Sigmoid colon (tissue), 7 donors: ENCODE measurements around the gene PLCL1. TPM values are rescaled to one million over a fixed set of nuclear protein-coding genes. Genes with fewer than 3 reads are reported as not detected.

ENCODE experiments used
- DNase-seq: peaks from one replicate; pipeline ENCODE4 v3.0.0-alpha.2; 2019
- H3K27ac ChIP-seq, 4 donors: fragments of 200-600 bp; sonication (generic); one replicate each; pipeline ENCODE4 v1.5.1; 2016 to 2019; ENCODE audit warnings: mild to moderate bottlenecking in 1 of 4
- H3K27me3 ChIP-seq, 3 donors: fragments of 200-600 bp; sonication (generic); one replicate each; pipeline ENCODE4 v1.5.1; 2019; ENCODE audit warnings: mild to moderate bottlenecking in 1 of 3
- H3K36me3 ChIP-seq, 4 donors: fragments of 200-600 bp; sonication (generic); one replicate each; pipeline ENCODE4 v1.5.1; 2016 to 2019
- H3K4me1 ChIP-seq, 4 donors: fragments of 200-600 bp; sonication (generic); one replicate each; pipeline ENCODE4 v1.5.1; 2017 to 2019
- H3K4me3 ChIP-seq, 4 donors: fragments of 200-600 bp; sonication (generic); one replicate each; pipeline ENCODE4 v1.5.1; 2017 to 2019; ENCODE audit warnings: mild to moderate bottlenecking in 2 of 4, moderate library complexity in 1 of 4
- H3K9me3 ChIP-seq, 4 donors: fragments of 200-600 bp in 3 of 4; sonication (generic) in 3 of 4; one replicate each; pipeline versions ENCODE4 v1.5.1 to v1.6.1; 2013 to 2019
- EP300 ChIP-seq, 4 donors: sonication (generic); formaldehyde crosslinking; IDR thresholded peaks; one replicate each; pipeline ENCODE4 v1.6.1; 2017; ENCODE audit warnings: antibody characterized with exemption in 4 of 4
- POLR2A ChIP-seq, 2 donors: fragments of 450-650 bp; IDR thresholded peaks; one replicate each; pipeline ENCODE4 v1.6.1; 2016; ENCODE audit warnings: antibody characterized with exemption in 2 of 2, mild to moderate bottlenecking in 2 of 2, moderate library complexity in 2 of 2
- POLR2AphosphoS5 ChIP-seq, 4 donors: sonication (generic); formaldehyde crosslinking; IDR thresholded peaks; one replicate each; pipeline ENCODE4 v1.6.1; 2017; ENCODE audit warnings: antibody characterized with exemption in 4 of 4
- WGBS, 2 donors: extraction: QIAGEN DNeasy Blood & Tissue Kit; methylation state at CpG; one replicate each; pipeline ENCODE4 v1.1.7; 2013; 5-methylcytosine and 5-hydroxymethylcytosine counted together
- intact Hi-C: fragments of 100-400 bp; cut with DNase I; formaldehyde crosslinking; loops from one replicate; pipeline ENCODE4 v1.15.1; 2023
- polyA plus RNA-seq, 3 donors: library from polyadenylated mRNA; stranded (reverse); fragments of 200-250 nt; gene quantifications; one replicate each; pipeline ENCODE4 v1.2.3, GENCODE V29; 2013
- total RNA-seq, 4 donors: library from RNA; depleted of rRNA; stranded (reverse); fragments of >200 nt; gene quantifications; one replicate each; pipeline ENCODE4 v1.1.0, GENCODE V29; 2016
- TF ChIP-seq, protein P1 (sequence below), 4 experiments: fragments of 450-650 bp in 3 of 4; fragments of 200-600 bp in 1 of 4; IDR thresholded peaks; one replicate each; pipeline ENCODE4 v1.5.1; 2016 to 2019; ENCODE audit warnings: antibody characterized with exemption in 4 of 4, mild to moderate bottlenecking in 3 of 4, moderate library complexity in 2 of 4
- donor health status: healthy with polysubstance abuse.
- donor health status: Bipolar disorder and iron deficiency.
- donor health status: healthy.

The PLCL1 gene
- total and polyA plus RNA-seq, 7 donors = 0.69 to 20.0 (median 13.6) TPM

DNA sequence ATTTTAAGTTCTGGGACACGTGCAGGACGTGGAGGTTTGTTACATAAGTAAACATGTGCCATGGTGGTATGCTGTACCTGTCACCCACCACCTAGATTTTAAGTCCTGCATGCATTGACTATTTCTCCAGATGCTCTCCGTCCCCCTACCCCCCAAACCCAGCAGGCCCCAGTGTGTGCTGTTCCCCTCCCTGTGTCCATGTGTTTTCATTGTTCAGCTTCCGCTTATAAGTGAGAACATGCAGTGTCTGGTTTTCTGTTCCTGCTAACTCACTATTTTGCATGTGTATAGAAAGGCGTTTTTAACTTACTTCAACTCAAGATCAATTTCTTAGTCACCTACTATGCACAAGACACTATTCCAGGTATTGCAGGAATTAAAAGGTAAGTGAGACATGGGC is 128.0 kb downstream of the PLCL1 start:
- WGBS, 2 donors = 90% methylated on average over 5 of the region's 5 CpGs
- no peak overlapping the region for H3K4me3 ChIP-seq
- H3K36me3 ChIP-seq = no peaks in the 10 kb centered on the region
- no peaks in the 10 kb centered on the region for H3K27me3 ChIP-seq
- peaks cover 0 to 20% (median 0%) of the 10 kb centered on the region in 4 donors for H3K4me1 ChIP-seq
- intact Hi-C loops = no loop called here
- TF ChIP-seq EP300 (IDR thresholded peaks at IDR 0.05) (no peak), POLR2AphosphoS5 (IDR thresholded peaks at IDR 0.05) (no peak)
- TF ChIP-seq, protein P1, sequence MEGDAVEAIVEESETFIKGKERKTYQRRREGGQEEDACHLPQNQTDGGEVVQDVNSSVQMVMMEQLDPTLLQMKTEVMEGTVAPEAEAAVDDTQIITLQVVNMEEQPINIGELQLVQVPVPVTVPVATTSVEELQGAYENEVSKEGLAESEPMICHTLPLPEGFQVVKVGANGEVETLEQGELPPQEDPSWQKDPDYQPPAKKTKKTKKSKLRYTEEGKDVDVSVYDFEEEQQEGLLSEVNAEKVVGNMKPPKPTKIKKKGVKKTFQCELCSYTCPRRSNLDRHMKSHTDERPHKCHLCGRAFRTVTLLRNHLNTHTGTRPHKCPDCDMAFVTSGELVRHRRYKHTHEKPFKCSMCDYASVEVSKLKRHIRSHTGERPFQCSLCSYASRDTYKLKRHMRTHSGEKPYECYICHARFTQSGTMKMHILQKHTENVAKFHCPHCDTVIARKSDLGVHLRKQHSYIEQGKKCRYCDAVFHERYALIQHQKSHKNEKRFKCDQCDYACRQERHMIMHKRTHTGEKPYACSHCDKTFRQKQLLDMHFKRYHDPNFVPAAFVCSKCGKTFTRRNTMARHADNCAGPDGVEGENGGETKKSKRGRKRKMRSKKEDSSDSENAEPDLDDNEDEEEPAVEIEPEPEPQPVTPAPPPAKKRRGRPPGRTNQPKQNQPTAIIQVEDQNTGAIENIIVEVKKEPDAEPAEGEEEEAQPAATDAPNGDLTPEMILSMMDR (IDR thresholded peaks at IDR 0.05) = no peak
- DNase-seq = no peak
- no peaks in the 10 kb centered on the region for H3K9me3 ChIP-seq
- no peak overlapping the region for H3K27ac ChIP-seq

DNA sequence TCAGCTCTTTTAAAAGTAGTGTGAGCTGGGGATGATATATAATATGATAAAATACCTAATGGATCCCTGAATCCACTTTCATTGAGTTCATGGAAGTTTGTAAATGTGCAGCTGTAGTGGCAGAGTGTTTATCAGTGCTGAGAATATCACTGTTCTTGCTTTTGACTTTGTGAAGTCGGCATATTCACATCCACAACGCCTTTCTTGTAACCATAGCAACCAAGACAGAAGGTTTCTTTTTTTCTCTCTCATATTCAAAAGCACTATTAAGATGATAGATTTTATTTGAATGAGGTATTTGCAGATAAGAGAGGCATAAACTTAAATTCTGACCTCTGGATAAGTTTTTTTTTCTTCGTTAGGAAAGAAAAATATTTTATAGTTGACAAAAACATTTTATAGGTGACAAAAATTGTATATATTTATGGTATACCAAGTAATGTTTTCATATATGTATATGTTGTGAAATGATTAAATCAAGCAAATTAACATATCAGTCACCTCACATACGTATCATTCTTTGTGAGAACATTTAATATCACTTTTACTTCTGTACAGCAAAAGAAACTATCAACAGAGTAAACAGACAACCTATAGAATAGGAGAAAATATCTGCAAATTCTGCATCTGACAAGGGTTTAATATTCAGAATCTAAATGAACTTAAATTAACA is 130.0 kb downstream of the PLCL1 start:
- Histone ChIP-seq H3K9me3 (no peaks in the 10 kb centered on the region), H3K4me1 (peaks cover 0 to 6% (median 0%) of the 10 kb centered on the region in 4 donors), H3K36me3 (no peaks in the 10 kb centered on the region), H3K4me3 (no peak overlapping the region), H3K27ac (no peak overlapping the region), H3K27me3 (no peaks in the 10 kb centered on the region)
- intact Hi-C loops = no loop called here
- DNase-seq = no peak
- WGBS, 2 donors = 58 to 69% methylated on average over 4 of the region's 4 CpGs
- no peak for TF ChIP-seq EP300 (IDR thresholded peaks at IDR 0.05)
- no peak for TF ChIP-seq POLR2AphosphoS5 (IDR thresholded peaks at IDR 0.05)

DNA sequence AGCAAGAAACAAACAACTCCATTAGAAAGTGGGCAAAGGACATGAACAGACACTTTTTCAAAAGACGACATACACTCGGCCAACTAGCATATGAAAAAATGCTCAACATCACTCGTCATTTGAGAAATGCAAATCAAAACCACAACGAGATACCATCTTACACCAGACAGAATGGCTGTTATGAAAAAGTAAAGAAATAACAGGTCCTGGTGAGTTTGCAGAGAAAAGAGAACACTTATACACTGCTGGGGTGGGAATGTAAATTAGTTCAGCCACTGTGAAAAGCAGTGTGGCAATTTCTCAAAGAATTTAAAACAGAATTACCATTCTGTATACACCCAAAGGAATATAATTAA is 130.5 kb downstream of the PLCL1 start:
- no peak for TF ChIP-seq POLR2AphosphoS5 (IDR thresholded peaks at IDR 0.05)
- TF ChIP-seq, protein P1 (IDR thresholded peaks at IDR 0.05) = no peak
- no peak for TF ChIP-seq POLR2A (IDR thresholded peaks at IDR 0.05)
- TF ChIP-seq EP300 (IDR thresholded peaks at IDR 0.05) = no peak
- no peak overlapping the region for H3K4me3 ChIP-seq
- intact Hi-C loops = no loop called here
- 73 to 79% methylated on average over 4 of the region's 4 CpGs for WGBS, 2 donors
- no peak for DNase-seq
- no peaks in the 10 kb centered on the region for H3K9me3 ChIP-seq
- peaks cover 0 to 6% (median 0%) of the 10 kb centered on the region in 4 donors for H3K4me1 ChIP-seq
- H3K36me3 ChIP-seq = no peaks in the 10 kb centered on the region
- H3K27me3 ChIP-seq = no peaks in the 10 kb centered on the region
- no peak overlapping the region for H3K27ac ChIP-seq

DNA sequence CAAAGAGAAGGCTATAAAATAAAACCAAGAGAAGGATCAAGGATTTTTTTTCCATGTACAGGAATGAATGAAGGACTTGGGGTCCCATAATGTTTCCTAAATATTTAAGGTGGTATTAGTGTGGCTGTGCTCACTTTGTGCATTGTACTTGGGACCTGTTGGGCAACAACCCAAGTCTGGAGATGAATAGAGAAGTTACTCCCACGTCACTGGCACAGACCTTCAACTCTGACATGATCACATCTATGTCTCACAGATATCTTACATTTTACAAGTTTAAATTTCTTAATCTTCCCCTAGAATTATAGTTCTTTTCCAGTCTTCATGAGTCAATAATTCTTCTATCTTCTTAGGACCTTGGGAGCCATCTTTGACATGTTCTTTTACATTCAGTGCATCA is 133.4 kb downstream of the PLCL1 start:
- no peaks in the 10 kb centered on the region for H3K9me3 ChIP-seq
- H3K36me3 ChIP-seq = no peaks in the 10 kb centered on the region
- H3K4me1 ChIP-seq = peaks cover 0 to 6% (median 3%) of the 10 kb centered on the region in 4 donors
- TF ChIP-seq POLR2A (IDR thresholded peaks at IDR 0.05) = no peak
- no peak for TF ChIP-seq POLR2AphosphoS5 (IDR thresholded peaks at IDR 0.05)
- TF ChIP-seq EP300 (IDR thresholded peaks at IDR 0.05) = no peak
- TF ChIP-seq, protein P1 (IDR thresholded peaks at IDR 0.05) = no peak
- intact Hi-C loops = no loop called here
- no peak overlapping the region for H3K4me3 ChIP-seq
- no peak for DNase-seq
- 84 to 88% methylated on average over 1 of the region's 1 CpG for whole genome bisulfite sequencing, 2 donors
- H3K27me3 ChIP-seq = no peaks in the 10 kb centered on the region
- no peak overlapping the region for H3K27ac ChIP-seq

DNA sequence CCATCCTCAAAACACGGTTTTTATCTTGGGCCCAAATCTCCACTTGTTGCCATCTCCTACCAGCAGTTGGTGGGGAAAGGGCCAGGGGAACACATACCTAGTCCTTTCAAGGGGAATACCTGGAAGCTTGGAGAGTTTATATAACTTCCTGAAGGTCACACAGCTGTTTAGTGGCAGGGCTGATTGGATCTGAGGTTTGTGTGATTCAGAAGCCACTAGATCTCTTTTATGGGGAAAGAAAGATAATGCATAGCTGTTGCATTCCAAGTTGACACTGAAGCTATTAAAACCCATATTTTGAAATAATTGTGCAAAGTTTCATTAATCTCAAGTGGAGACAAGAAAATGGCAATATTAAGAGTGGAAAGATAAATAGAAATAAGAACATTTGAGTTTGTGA is 134.2 kb downstream of the PLCL1 start:
- Histone ChIP-seq H3K4me1 (peaks cover 0 to 6% (median 3%) of the 10 kb centered on the region in 4 donors), H3K9me3 (no peaks in the 10 kb centered on the region), H3K27ac (no peak overlapping the region), H3K36me3 (no peaks in the 10 kb centered on the region), H3K27me3 (no peaks in the 10 kb centered on the region), H3K4me3 (no peak overlapping the region)
- DNase-seq = no peak
- 81 to 87% methylated on average over 1 of the region's 1 CpG for WGBS, 2 donors
- intact Hi-C loops = no loop called here
- TF ChIP-seq POLR2AphosphoS5 (IDR thresholded peaks at IDR 0.05) (no peak), POLR2A (IDR thresholded peaks at IDR 0.05) (no peak), EP300 (IDR thresholded peaks at IDR 0.05) (no peak)
- TF ChIP-seq, protein P1 (IDR thresholded peaks at IDR 0.05) = no peak
